Activated T-helper 1 cell treated with Interleukin-2 at 50 U/mL for 16 hours (primary cell): ENCODE results near the gene MEG3.

Experiments used
- DNase-seq: peaks from one replicate; pipeline ENCODE4 v3.0.0-alpha.2; 2020; ENCODE audit warnings: low read depth

Gene MEG3

GRCh38 chr14:100849115-100849781, 23.3 kb downstream of the MEG3 start:
- DNase-seq: no peak

- DNase-seq: peak; percentile 63
These were observed 25.1 kb downstream of the MEG3 start for GRCh38 chr14:100850841-100851585.

GRCh38 chr14:100851586-100851916, 25.6 kb downstream of the MEG3 start:
- no peak for DNase-seq

GRCh38 chr14:100851946-100852620, 26.2 kb downstream of the MEG3 start:
- no peak for DNase-seq

- DNase-seq: no peak
These were observed 28.5 kb downstream of the MEG3 start for GRCh38 chr14:100854435-100854834.

GRCh38 chr14:100855256-100855930, 29.5 kb downstream of the MEG3 start:
- no peak for DNase-seq

- no peak for DNase-seq
These were observed 30.4 kb downstream of the MEG3 start for GRCh38 chr14:100856056-100856950.

- DNase-seq: no peak
These were observed 31.5 kb downstream of the MEG3 start for GRCh38 chr14:100857233-100857922.

- DNase-seq: no peak
These were observed 32.3 kb downstream of the MEG3 start for GRCh38 chr14:100857923-100858837.

GRCh38 chr14:100858838-100859220, 32.9 kb downstream of the MEG3 start:
- DNase-seq: no peak

- no peak for DNase-seq
These were observed 33.9 kb downstream of the MEG3 start for GRCh38 chr14:100859781-100860180.

- no peak for DNase-seq
These were observed 34.8 kb downstream of the MEG3 start for GRCh38 chr14:100860556-100861187.

- no peak for DNase-seq
These were observed 35.4 kb downstream of the MEG3 start for GRCh38 chr14:100861188-100861936.

GRCh38 chr14:100861937-100862247, 36.0 kb downstream of the MEG3 start:
- DNase-seq: no peak

GRCh38 chr14:100862277-100862676, 36.4 kb downstream of the MEG3 start:
- no peak for DNase-seq

- DNase-seq: no peak
These were observed 36.9 kb downstream of the MEG3 start for GRCh38 chr14:100862793-100863192.

- no peak for DNase-seq
These were observed 38.3 kb downstream of the MEG3 start for GRCh38 chr14:100864206-100864605.

GRCh38 chr14:100864960-100865681, 39.2 kb downstream of the MEG3 start:
- DNase-seq: no peak
